AG08395 (cell line): ENCODE measurements around the gene XXYLT1.
"Not testable (repeated sequence)": the region's sequence is repeated elsewhere in the genome, so short reads cannot be mapped to it uniquely, and the experiment has no call there.

Experiments
- DNase-seq: peaks from one replicate; pipeline ENCODE4 v3.0.0; 2012; ENCODE audit warnings: mixed read lengths, low spot score

The XXYLT1 gene

GRCh38 chr3:195096484-195097330 lies 174.3 kb downstream of the XXYLT1 start:
- DNase-seq, result no peak

GRCh38 chr3:195096053-195096452 lies 174.9 kb downstream of the XXYLT1 start:
- no peak for DNase-seq

- no peak for DNase-seq
Measured at GRCh38 chr3:195095704-195096036, 175.3 kb downstream of the XXYLT1 start.

- DNase-seq, result no peak
Measured at GRCh38 chr3:195095035-195095703, 175.8 kb downstream of the XXYLT1 start.

- DNase-seq, result no peak
Measured at GRCh38 chr3:195094191-195094921, 176.6 kb downstream of the XXYLT1 start.

GRCh38 chr3:195093731-195094130 lies 177.2 kb downstream of the XXYLT1 start:
- DNase-seq, result no peak

- not testable (repeated sequence) for DNase-seq
Measured at GRCh38 chr3:195087840-195088601, 182.9 kb downstream of the XXYLT1 start.

GRCh38 chr3:195087328-195087727 lies 183.6 kb downstream of the XXYLT1 start:
- no peak for DNase-seq

GRCh38 chr3:195086885-195087284 lies 184.1 kb downstream of the XXYLT1 start:
- no peak for DNase-seq

- DNase-seq, result no peak
Measured at GRCh38 chr3:195086341-195086740, 184.6 kb downstream of the XXYLT1 start.

GRCh38 chr3:195085356-195086130 lies 185.4 kb downstream of the XXYLT1 start:
- no peak for DNase-seq

GRCh38 chr3:195084746-195085145 lies 186.2 kb downstream of the XXYLT1 start:
- no peak for DNase-seq

GRCh38 chr3:195083659-195084058 lies 187.3 kb downstream of the XXYLT1 start:
- DNase-seq, result no peak

- DNase-seq, result no peak
Measured at GRCh38 chr3:195082811-195083210, 188.1 kb downstream of the XXYLT1 start.

- no peak for DNase-seq
Measured at GRCh38 chr3:195081242-195081963, 189.6 kb downstream of the XXYLT1 start.

GRCh38 chr3:195080571-195081151 lies 190.3 kb downstream of the XXYLT1 start:
- DNase-seq, result no peak

- no peak for DNase-seq
Measured at GRCh38 chr3:195080125-195080524, 190.8 kb downstream of the XXYLT1 start.

- peak; percentile 31 for DNase-seq
Measured at GRCh38 chr3:195079636-195080035, 191.3 kb downstream of the XXYLT1 start.

GRCh38 chr3:195078891-195079440 lies 192.0 kb downstream of the XXYLT1 start:
- no peak for DNase-seq
